OCI-LY1 (cell line): ENCODE data around the gene RSPH9.
"Not testable (repeated sequence)": the region's sequence is repeated elsewhere in the genome, so short reads cannot be mapped to it uniquely, and the experiment has no call there.

Experiments used
- H2AFZ ChIP-seq: fragments of 200-600 bp; sonication (generic), shearing (Covaris generic); 2 replicates; pipeline ENCODE4 v1.6.0; 2014; ENCODE audit warnings: antibody characterized with exemption, mild to moderate bottlenecking, low read length
- H3F3A ChIP-seq: fragments of 200-600 bp; sonication (generic), shearing (Covaris generic); 2 replicates; pipeline ENCODE4 v1.6.0; 2014; ENCODE audit warnings: mild to moderate bottlenecking, antibody characterized with exemption, low read length, moderate library complexity; ENCODE audit not compliant: insufficient read depth
- H3K27ac ChIP-seq: fragments of 200-600 bp; sonication (generic); 2 replicates; pipeline ENCODE4 v1.5.1; 2014; ENCODE audit warnings: low read length, mixed run types, mild to moderate bottlenecking, low read depth; ENCODE audit not compliant: poor library complexity, severe bottlenecking
- H3K27me3 ChIP-seq: fragments of 200-600 bp; sonication (generic); 2 replicates; pipeline ENCODE4 v1.6.0; 2014; ENCODE audit warnings: antibody characterized with exemption, mild to moderate bottlenecking, low read length, moderate library complexity; ENCODE audit not compliant: insufficient read depth
- H3K36me3 ChIP-seq: fragments of 200-600 bp; sonication (generic); 2 replicates; pipeline ENCODE4 v1.6.1; 2014; ENCODE audit warnings: mild to moderate bottlenecking, antibody characterized with exemption, low read length, moderate library complexity, mixed read lengths; ENCODE audit not compliant: insufficient read depth
- H3K4me1 ChIP-seq: fragments of 200-600 bp; sonication (generic); 2 replicates; pipeline ENCODE4 v1.5.1; 2014; ENCODE audit warnings: mild to moderate bottlenecking, low read length, moderate library complexity; ENCODE audit not compliant: insufficient read depth, severe bottlenecking
- H3K4me2 ChIP-seq: fragments of 200-600 bp; sonication (generic), shearing (Covaris generic); 2 replicates; pipeline ENCODE4 v1.6.1; 2014; ENCODE audit warnings: low read length
- H3K4me3 ChIP-seq: fragments of 200-600 bp; sonication (generic); 2 replicates; pipeline ENCODE4 v1.5.1; 2014; ENCODE audit warnings: low read length, low read depth, mild to moderate bottlenecking, mixed read lengths; ENCODE audit not compliant: poor library complexity, severe bottlenecking
- H3K79me2 ChIP-seq: fragments of 200-600 bp; shearing (Covaris generic); 2 replicates; pipeline ENCODE4 v1.6.1; 2016; ENCODE audit warnings: mixed run types, low read length, mixed read lengths; ENCODE audit not compliant: insufficient read depth
- H3K9ac ChIP-seq: fragments of 200-600 bp; sonication (generic), shearing (Covaris generic); 2 replicates; pipeline ENCODE4 v1.6.1; 2014; ENCODE audit warnings: mild to moderate bottlenecking, low read length, mixed read lengths
- H3K9me2 ChIP-seq: fragments of 200-600 bp; sonication (generic), shearing (Covaris generic); 2 replicates; pipeline ENCODE4 v1.6.1; 2014; ENCODE audit warnings: low read depth, mild to moderate bottlenecking, low read length, mixed read lengths
- H3K9me3 ChIP-seq: fragments of 200-600 bp; shearing (Covaris generic); 2 replicates; pipeline ENCODE4 v1.6.1; 2014; ENCODE audit warnings: low read length, mixed read lengths
- H4K20me1 ChIP-seq: fragments of 200-600 bp; sonication (generic), shearing (Covaris generic); 2 replicates; pipeline ENCODE4 v1.6.0; 2016; ENCODE audit warnings: mild to moderate bottlenecking, low read length; ENCODE audit not compliant: insufficient read depth
- EZH2 ChIP-seq: fragments of 200-600 bp; sonication (generic), shearing (Covaris generic); IDR thresholded peaks from 2 replicates; pipeline ENCODE4 v1.8.0; 2017; ENCODE audit warnings: borderline replicate concordance, mixed run types, mild to moderate bottlenecking, antibody characterized with exemption, low read length, moderate library complexity, mixed read lengths
- TF ChIP-seq, protein P1 (sequence below): fragments of 200-600 bp; sonication (generic), shearing (Covaris generic); IDR thresholded peaks from 2 replicates; pipeline ENCODE4 v1.5.1; 2017; ENCODE audit warnings: mild to moderate bottlenecking, antibody characterized with exemption, low read length, moderate library complexity, mixed read lengths

The RSPH9 gene

DNA sequence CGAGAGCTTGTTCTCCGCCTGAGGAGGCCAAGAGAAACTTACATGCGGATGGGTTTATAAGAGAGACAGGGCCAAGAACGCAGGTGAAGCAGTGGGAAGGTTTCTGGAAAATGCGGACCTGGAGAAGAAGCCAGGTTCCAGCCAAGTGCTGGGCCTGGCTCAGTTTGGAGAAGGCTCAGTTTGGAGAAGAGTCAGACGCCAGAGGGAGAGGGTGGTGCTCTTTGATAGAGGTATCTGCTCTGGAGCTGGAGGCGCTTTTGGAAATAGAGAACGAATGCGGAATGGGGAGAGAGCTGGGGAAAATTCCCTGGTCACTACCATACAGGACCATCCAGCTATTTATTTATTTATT lies 753 bp downstream of the RSPH9 start:
- Histone ChIP-seq H3K27ac (no peak overlapping the region), H2AFZ (no peak overlapping the region), H3K4me1 (peaks cover 4% of the 10 kb centered on the region), H3F3A (peaks cover 8% of the 10 kb centered on the region), H3K9ac (peak overlapping the region; percentile 45; the same call in 1 of the 2 replicates), H3K4me2 (peak overlapping the region; percentile 64), H3K36me3 (peaks cover 14% of the 10 kb centered on the region), H3K4me3 (peak overlapping the region; percentile 59), H3K79me2 (no peaks in the 10 kb centered on the region), H3K9me3 (no peaks in the 10 kb centered on the region), H3K9me2 (no peaks in the 10 kb centered on the region), H3K27me3 (no peaks in the 10 kb centered on the region), H4K20me1 (no peaks in the 10 kb centered on the region)
- TF ChIP-seq, protein P1, sequence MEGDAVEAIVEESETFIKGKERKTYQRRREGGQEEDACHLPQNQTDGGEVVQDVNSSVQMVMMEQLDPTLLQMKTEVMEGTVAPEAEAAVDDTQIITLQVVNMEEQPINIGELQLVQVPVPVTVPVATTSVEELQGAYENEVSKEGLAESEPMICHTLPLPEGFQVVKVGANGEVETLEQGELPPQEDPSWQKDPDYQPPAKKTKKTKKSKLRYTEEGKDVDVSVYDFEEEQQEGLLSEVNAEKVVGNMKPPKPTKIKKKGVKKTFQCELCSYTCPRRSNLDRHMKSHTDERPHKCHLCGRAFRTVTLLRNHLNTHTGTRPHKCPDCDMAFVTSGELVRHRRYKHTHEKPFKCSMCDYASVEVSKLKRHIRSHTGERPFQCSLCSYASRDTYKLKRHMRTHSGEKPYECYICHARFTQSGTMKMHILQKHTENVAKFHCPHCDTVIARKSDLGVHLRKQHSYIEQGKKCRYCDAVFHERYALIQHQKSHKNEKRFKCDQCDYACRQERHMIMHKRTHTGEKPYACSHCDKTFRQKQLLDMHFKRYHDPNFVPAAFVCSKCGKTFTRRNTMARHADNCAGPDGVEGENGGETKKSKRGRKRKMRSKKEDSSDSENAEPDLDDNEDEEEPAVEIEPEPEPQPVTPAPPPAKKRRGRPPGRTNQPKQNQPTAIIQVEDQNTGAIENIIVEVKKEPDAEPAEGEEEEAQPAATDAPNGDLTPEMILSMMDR = no peak
- TF ChIP-seq EZH2 = no peak

DNA sequence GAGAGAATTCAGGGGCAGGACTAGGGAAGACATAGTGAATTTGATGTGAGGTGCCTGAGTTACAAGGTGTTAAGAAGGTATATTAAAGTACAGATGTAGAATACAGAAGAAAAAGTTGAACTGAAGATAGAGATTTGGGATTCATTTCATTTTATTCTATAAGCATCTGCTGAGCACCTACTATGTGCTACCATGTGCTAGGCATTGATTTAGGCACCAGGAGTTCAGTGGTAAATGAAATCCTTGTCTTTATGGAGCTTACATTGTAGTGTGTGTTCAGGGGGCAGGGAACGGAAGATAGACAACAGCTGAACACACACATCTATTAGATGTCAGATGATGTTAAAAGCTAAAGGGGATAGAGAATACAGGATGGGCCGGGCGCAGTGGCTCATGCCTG lies 2.8 kb downstream of the RSPH9 start:
- H3K9ac ChIP-seq = no peak overlapping the region
- no peak for TF ChIP-seq EZH2
- TF ChIP-seq, protein P1 = no peak
- peaks cover 8% of the 10 kb centered on the region for H3F3A ChIP-seq

DNA sequence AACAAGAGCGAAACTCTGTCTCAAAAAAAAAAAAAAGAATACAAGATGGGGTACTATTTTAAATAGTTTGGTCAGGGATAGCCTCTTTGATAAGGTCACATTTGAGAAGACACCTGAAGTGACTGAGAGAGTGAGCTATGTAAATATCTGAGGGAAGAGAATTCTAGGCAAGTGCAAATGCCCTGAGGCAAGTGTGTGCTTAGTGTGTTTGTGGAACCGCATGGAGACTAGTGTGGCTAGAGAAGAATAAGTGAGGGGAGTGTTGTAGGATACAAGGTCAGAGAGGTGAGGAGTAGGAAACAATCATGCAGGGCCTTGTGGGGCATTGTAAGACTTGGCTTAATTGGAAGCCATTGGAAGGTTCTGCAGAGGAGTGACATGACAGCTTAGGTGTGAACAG lies 3.4 kb downstream of the RSPH9 start:
- TF ChIP-seq, protein P1 = no peak
- no peak for TF ChIP-seq EZH2
- Histone ChIP-seq H4K20me1 (no peaks in the 10 kb centered on the region), H3K4me1 (peaks cover 4% of the 10 kb centered on the region), H3K4me3 (no peak overlapping the region), H3F3A (peaks cover 8% of the 10 kb centered on the region), H3K9me3 (no peaks in the 10 kb centered on the region), H3K79me2 (no peaks in the 10 kb centered on the region), H3K36me3 (no peaks in the 10 kb centered on the region), H3K27me3 (no peaks in the 10 kb centered on the region), H3K9me2 (no peaks in the 10 kb centered on the region), H3K9ac (no peak overlapping the region), H2AFZ (no peak overlapping the region), H3K27ac (no peak overlapping the region), H3K4me2 (no peak overlapping the region)

More for the DNA sequence above, 2.8 kb downstream of the RSPH9 start:
- Histone ChIP-seq H3K9me3 (no peaks in the 10 kb centered on the region), H3K4me1 (peaks cover 4% of the 10 kb centered on the region), H3K27me3 (no peaks in the 10 kb centered on the region), H3K36me3 (no peaks in the 10 kb centered on the region), H3K4me2 (no peak overlapping the region), H3K79me2 (no peaks in the 10 kb centered on the region), H2AFZ (no peak overlapping the region), H4K20me1 (no peaks in the 10 kb centered on the region), H3K9me2 (no peaks in the 10 kb centered on the region), H3K27ac (no peak overlapping the region), H3K4me3 (no peak overlapping the region)

DNA sequence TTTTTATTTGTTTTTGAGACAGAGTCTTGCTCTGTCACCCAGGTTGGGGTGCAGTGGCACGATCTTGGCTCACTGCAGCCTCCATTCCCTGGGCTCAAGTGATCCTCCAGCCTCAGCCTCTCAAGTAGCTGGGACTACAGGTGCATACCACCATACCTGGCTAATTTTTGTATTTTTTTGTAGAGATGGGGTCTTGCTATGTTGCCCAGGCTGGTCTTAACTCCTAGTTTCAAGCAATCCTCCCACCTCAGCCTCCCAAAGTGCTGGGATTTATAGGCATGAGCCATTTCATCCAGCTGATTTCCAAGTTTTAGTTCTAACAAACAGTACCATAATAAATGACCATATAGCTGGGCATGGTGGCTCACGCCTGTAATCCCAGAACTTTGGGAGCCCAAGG lies 8.0 kb downstream of the RSPH9 start:
- not testable (repeated sequence) for H3K27me3 ChIP-seq

More for the DNA sequence above, 8.0 kb downstream of the RSPH9 start:
- not testable (repeated sequence) for H3K9ac ChIP-seq, H3K4me2 ChIP-seq, H3K27ac ChIP-seq, H3F3A ChIP-seq, H4K20me1 ChIP-seq, H3K9me3 ChIP-seq, H3K9me2 ChIP-seq, H3K4me1 ChIP-seq, H3K79me2 ChIP-seq, H3K36me3 ChIP-seq, H3K4me3 ChIP-seq, H2AFZ ChIP-seq
